ENCODE results near the gene ZFX. TPM values are rescaled to one million over a fixed set of nuclear protein-coding genes. Genes with fewer than 3 reads are reported as not detected.

The ZFX gene
- total RNA-seq, 1 experiment from 2014 or later: 63.9 TPM

DNA sequence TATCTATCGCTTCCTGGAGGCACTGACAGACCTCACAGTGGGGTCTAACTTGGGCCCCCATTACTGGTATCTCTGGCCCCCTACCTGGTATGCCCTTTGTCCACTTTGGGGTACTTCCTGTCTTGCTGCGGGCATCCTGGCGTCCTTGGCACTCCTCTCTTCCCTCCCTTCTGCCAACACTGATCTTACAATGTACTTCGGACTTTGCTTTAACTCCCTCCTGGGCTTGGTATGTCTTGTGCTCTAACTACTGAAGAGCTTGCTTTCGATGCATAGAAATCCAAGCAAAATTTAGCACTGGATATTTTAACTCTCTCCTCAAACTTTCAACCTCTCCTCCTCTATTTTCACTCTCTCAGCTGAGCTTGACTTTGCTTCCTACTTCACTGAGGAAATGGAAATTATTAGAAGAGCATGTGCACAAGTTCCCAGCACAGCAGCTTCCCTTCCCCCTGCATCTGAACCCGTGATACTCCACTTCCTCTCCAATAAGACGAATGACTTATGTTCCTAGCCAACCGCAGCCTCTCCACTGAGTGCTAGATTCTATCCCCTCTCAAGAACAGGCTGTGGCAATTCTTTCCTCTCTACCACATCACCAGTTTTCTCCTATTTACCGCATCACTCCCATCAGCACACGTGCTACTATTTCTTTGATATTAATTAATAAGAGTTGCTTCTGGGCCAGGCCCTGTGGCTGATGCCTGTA is 111.5 kb downstream of the ZFX start:
- Histone ChIP-seq H3K27ac (ENCODE audit: low read depth, low read length, poor library complexity, severe bottlenecking) (no peak overlapping the region), H3K27me3 (replicated peaks; ENCODE audit: insufficient read depth, low read depth, low read length, poor library complexity) (peaks cover 30% of the 10 kb centered on the region), H3K4me3 (ENCODE audit: low read depth, low read length, poor library complexity, severe bottlenecking) (no peak overlapping the region), H3K4me1 (ENCODE audit: insufficient read depth, low read length, poor library complexity, severe bottlenecking) (no peaks in the 10 kb centered on the region), H3K36me3 (ENCODE audit: insufficient read depth, low read length, poor library complexity, severe bottlenecking) (no peaks in the 10 kb centered on the region), H3K9me3 (ENCODE audit: low read depth, low read length, poor library complexity, severe bottlenecking) (no peaks in the 10 kb centered on the region)
- BruUV-seq (replicated peaks): no TSS peak
- intact Hi-C loops (cut with micrococcal nuclease; ENCODE audit: unreplicated experiment): loop anchor here (5.0 to 10.0 kb wide), 2 partner anchors 111 to 484 kb away; no protein-coding TSS in a partner anchor
- no peak for DNase-seq (ENCODE audit: low spot score)
- ChIA-PET POLR2A (ENCODE audit: low non-redundant PET) (no interaction called here), CTCF (no interaction called here)
- TF ChIP-seq EZH2 (IDR thresholded peaks at IDR 0.05; ENCODE audit: borderline replicate concordance, low read depth, low read length, poor library complexity, severe bottlenecking) (no peak), CTCF (conservative IDR thresholded peaks at IDR 0.05; ENCODE audit: low read depth, low read length) (no peak)

- Histone ChIP-seq H3K9me3 (ENCODE audit: low read depth, low read length, poor library complexity, severe bottlenecking) (no peaks in the 10 kb centered on the region), H3K4me3 (ENCODE audit: low read depth, low read length, poor library complexity, severe bottlenecking) (no peak overlapping the region), H3K4me1 (ENCODE audit: insufficient read depth, low read length, poor library complexity, severe bottlenecking) (no peaks in the 10 kb centered on the region), H3K27me3 (replicated peaks; ENCODE audit: insufficient read depth, low read depth, low read length, poor library complexity) (peaks cover 38% of the 10 kb centered on the region), H3K27ac (ENCODE audit: low read depth, low read length, poor library complexity, severe bottlenecking) (no peak overlapping the region), H3K36me3 (ENCODE audit: insufficient read depth, low read length, poor library complexity, severe bottlenecking) (no peaks in the 10 kb centered on the region)
- ChIA-PET POLR2A (ENCODE audit: low non-redundant PET) (interaction anchor here (0.7 kb wide), 1 partner anchor 1297 kb away, joined by 5 read pairs; no protein-coding TSS in a partner anchor), CTCF (no interaction called here)
- intact Hi-C loops (cut with micrococcal nuclease; ENCODE audit: unreplicated experiment): loop anchor here (5.0 to 10.0 kb wide), 2 partner anchors 110 to 482 kb away; no protein-coding TSS in a partner anchor
- no TSS peak for BruUV-seq (replicated peaks)
- TF ChIP-seq CTCF (conservative IDR thresholded peaks at IDR 0.05; ENCODE audit: low read depth, low read length) (no peak), EZH2 (IDR thresholded peaks at IDR 0.05; ENCODE audit: borderline replicate concordance, low read depth, low read length, poor library complexity, severe bottlenecking) (no peak)
- DNase-seq (ENCODE audit: low spot score): no peak
Observed at GRCh38 chrX:24262309-24262708, 112.8 kb downstream of the ZFX start.

DNA sequence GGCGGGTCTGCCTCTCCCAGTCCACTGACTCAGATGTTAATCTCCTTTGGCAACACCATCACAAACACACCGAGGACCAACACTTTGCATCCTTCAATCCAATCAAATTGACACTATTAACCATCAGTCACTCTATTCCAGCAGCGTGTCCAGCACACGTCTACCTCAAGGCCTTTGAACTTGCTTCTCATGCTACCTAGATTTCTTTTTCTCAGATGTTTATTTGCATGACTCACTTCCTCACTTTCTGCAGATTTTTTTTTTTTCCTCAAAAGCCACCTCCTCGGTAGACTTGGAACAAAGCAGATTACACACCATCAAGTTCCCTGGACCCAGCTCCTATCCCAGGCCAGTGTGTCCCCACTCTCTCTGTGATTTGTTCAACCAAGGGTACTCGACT is 114.9 kb downstream of the ZFX start:
- intact Hi-C loops (cut with micrococcal nuclease; ENCODE audit: unreplicated experiment): loop anchor here (5.0 to 10.0 kb wide), 2 partner anchors 108 to 480 kb away; no protein-coding TSS in a partner anchor
- Histone ChIP-seq H3K4me3 (ENCODE audit: low read depth, low read length, poor library complexity, severe bottlenecking) (no peak overlapping the region), H3K4me1 (ENCODE audit: insufficient read depth, low read length, poor library complexity, severe bottlenecking) (no peaks in the 10 kb centered on the region), H3K27ac (ENCODE audit: low read depth, low read length, poor library complexity, severe bottlenecking) (no peak overlapping the region), H3K36me3 (ENCODE audit: insufficient read depth, low read length, poor library complexity, severe bottlenecking) (no peaks in the 10 kb centered on the region), H3K27me3 (replicated peaks; ENCODE audit: insufficient read depth, low read depth, low read length, poor library complexity) (peaks cover 58% of the 10 kb centered on the region), H3K9me3 (ENCODE audit: low read depth, low read length, poor library complexity, severe bottlenecking) (no peaks in the 10 kb centered on the region)
- no TSS peak for BruUV-seq (replicated peaks)
- no peak for TF ChIP-seq CTCF (conservative IDR thresholded peaks at IDR 0.05; ENCODE audit: low read depth, low read length)
- no peak for TF ChIP-seq EZH2 (IDR thresholded peaks at IDR 0.05; ENCODE audit: borderline replicate concordance, low read depth, low read length, poor library complexity, severe bottlenecking)
- POLR2A ChIA-PET (ENCODE audit: low non-redundant PET): no interaction called here
- DNase-seq (ENCODE audit: low spot score): no peak
- CTCF ChIA-PET: no interaction called here

Other genes starting within 250 kb of the ZFX start
- gene APOO, start 241.8 kb upstream of the ZFX start, total RNA-seq (2021): 74.2 and 79.0 TPM in 2 replicates
- gene CXorf58, start 241.7 kb upstream of the ZFX start, total RNA-seq (2021): not detected in 2 replicates
- 10.9 and 12.0 TPM in 2 replicates for gene KLHL15, start 122.5 kb upstream of the ZFX start, total RNA-seq (2021)
- gene EIF2S3, start 94.8 kb upstream of the ZFX start, total RNA-seq (2021): 218 and 225 TPM in 2 replicates
- not detected in 2 replicates for gene SUPT20HL2, start 164.3 kb downstream of the ZFX start, total RNA-seq (2021)
- gene SUPT20HL1, start 210.9 kb downstream of the ZFX start, total RNA-seq (2021): not detected in 2 replicates